CD4-positive, alpha-beta T cell treated with Interleukin-21 for 1 hour (primary cell): ENCODE results near the gene LGI2.
A peak's percentile ranks its signal among the peaks of the same experiment; 100 is the strongest.

ENCODE experiments used
- DNase-seq: peaks from one replicate; pipeline ENCODE4 v3.0.0-alpha.2; 2020

The LGI2 gene

DNA sequence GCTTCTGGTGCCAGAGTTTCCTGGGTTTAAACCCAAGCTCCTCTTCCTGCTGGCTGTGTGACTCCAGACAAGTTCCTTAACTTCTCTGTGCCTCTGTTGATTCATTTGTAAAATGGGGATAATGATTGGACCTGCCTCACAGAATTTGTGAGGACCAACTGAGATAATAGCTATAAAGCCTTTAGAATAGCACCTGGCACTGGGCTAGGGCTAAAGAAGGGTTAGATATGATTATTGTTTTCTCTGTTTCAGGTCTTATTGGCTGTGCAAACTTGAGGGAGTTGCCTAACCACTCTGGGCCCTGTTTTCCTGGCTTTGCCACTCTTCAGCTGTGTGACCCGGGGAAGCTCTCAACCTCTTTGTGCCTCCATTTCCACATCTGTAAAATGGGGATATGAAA lies 37.8 kb downstream of the LGI2 start:
- no peak for DNase-seq

- DNase-seq = no peak
These were observed 39.7 kb downstream of the LGI2 start for GRCh38 chr4:24991015-24991414.

DNA sequence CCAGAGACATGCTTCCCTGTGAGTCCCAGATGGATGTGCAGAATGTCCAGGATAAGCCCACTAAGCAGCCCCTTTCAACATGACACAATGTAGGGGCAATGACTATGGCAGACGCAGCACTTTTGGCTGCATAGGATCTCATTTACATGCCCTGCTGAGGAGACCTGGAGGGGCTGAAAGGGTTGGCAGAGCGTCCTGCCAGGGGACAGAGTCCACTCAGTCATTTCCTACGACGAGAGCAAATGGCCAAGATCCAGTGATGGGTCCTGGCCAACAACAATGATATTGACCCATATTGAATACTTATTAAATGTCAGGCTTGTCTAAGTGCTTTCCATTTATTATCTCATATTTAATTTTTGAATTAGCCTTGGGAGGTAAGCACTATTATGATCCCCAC lies 41.4 kb downstream of the LGI2 start:
- no peak for DNase-seq

- DNase-seq = no peak
These were observed 42.0 kb downstream of the LGI2 start for GRCh38 chr4:24988776-24989175.

GRCh38 chr4:24984602-24985532 lies 45.9 kb downstream of the LGI2 start:
- DNase-seq = no peak

DNA sequence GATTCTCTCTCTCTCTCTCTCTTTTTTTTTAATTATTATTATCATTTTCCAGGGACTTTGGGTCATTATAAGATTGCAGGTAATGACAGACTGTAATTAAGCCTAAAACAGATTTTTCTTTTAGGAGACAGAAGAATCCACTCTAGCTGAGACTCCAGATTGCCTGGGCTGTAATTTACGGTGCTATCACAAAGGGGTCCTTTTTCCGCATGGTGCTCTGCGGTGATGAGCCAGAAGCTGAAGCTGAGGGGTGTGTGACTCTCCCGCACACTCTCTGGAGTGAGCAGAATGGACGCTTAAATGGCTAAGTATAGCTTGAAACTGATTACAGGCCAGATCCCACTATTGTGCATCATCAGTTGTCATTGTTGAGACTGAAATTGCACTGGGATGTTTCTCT lies 50.0 kb downstream of the LGI2 start:
- DNase-seq = no peak

- DNase-seq = peak; percentile 57
These were observed 50.6 kb downstream of the LGI2 start for GRCh38 chr4:24980064-24980690.

GRCh38 chr4:24979554-24979953 lies 51.2 kb downstream of the LGI2 start:
- DNase-seq = no peak

DNA sequence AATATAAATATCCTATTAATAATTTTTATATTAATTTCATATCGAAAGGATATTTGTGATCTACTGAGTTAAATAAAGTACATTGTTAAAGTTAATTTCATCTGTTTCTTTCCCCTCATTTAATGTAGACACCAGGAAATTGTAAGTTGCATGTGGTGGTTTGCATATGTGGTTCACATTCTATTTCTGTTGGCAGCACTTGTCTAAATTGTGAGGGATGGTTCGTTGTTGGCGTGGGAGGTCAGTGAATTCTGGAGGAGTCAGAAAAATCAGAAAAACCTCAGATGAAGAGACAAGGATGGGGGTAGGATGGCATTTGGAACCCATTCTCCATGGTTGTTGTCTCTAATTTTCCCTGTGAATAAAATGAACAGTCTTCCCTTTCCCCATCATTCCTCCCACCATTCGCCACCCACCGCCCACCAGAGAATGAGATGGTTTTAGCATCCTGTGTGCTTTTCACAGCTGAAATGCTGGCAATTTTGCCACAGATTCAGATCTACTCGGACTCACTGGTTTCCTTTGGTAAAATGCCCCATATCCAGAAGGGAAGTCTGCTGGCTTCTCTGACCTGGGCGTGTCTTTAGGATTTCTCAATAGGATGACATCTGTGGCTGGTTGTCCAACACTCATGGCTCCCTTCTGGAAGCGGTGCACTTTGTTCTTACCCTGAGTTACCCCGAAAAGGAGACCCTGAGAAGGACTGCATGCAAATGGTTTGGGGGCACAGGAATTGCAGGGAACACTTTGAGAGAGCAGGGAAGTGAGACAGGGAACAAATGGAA lies 52.3 kb downstream of the LGI2 start:
- no peak for DNase-seq

GRCh38 chr4:24975510-24975909 lies 55.2 kb downstream of the LGI2 start:
- DNase-seq = no peak

GRCh38 chr4:24973747-24974601 lies 56.8 kb downstream of the LGI2 start:
- no peak for DNase-seq

- DNase-seq = no peak
These were observed 57.4 kb downstream of the LGI2 start for GRCh38 chr4:24973404-24973746.

DNA sequence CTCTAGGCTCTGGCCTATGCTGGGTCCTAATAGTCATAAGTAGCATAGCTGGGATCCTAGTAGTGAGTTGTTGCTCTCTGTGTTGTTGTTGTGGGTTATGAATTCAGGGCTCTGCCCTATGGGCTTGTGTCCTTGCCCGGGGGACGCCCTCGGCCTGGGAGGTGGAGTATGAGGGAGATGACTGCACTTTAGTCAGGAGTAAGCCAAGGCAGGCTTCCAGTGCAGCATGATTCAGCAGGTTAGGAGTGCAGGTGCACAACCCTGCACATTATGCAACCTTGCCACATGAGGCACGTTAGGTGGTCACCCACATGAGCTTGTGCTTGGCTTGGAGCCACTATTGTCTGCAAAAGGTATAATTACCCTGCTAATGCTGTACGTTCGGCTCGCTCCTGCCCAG lies 59.6 kb downstream of the LGI2 start:
- DNase-seq = no peak

DNA sequence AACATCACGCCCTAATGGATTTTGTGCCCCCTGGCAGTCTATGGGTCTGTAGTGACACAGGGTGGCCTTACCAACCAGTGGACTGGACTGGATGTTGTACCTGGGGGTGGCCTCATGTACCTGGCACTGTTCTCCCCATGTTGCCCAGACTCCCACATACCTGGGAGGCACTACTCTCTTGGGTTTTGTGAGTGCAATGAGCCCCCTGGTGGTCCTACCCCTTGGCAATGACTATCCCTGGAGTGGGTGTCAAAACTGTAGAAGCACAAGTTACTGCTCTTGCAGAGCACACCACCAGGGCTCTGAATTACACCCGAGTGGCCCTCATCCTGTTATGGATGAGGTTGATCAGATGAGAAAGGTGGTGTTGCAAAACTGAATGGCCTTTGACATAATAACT lies 60.1 kb downstream of the LGI2 start:
- no peak for DNase-seq

DNA sequence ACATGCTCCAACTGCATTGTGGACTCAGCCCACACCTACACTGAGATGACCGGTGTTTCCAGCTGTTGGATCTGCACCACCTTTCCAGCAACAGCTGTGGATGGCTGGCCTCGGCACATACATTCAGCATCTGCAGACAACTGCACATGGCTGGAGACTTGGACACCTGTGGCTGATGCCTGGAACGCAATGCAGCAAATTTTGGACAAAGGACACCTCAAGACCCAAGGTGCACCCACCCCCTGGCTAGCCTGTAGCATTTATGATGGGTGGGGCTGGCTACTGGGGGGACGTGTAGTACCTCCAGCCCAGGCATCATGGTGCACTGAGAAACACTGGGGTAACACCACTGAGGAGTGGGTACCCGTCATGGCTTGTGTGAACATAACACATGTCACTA lies 60.6 kb downstream of the LGI2 start:
- no peak for DNase-seq

DNA sequence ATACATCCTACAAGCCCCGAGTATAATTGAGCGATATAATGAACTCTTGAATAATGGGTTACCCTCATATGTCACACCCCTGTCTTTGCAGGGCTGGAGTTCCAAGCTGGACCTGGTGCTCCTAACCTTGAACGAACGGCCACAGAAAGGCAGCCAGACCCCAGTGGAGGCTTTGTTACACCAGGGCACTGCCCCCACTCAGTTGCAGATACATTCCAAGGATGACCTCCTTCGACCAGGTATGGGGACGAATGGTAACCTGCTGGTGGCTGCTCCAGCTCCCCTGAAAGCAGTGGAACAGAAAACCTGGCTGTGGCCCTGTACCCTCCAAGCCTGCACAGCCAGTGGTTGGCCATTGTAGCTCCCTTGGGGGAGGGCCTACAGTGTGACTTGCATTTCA lies 61.3 kb downstream of the LGI2 start:
- no peak for DNase-seq

GRCh38 chr4:24968992-24969391 lies 61.8 kb downstream of the LGI2 start:
- no peak for DNase-seq

DNA sequence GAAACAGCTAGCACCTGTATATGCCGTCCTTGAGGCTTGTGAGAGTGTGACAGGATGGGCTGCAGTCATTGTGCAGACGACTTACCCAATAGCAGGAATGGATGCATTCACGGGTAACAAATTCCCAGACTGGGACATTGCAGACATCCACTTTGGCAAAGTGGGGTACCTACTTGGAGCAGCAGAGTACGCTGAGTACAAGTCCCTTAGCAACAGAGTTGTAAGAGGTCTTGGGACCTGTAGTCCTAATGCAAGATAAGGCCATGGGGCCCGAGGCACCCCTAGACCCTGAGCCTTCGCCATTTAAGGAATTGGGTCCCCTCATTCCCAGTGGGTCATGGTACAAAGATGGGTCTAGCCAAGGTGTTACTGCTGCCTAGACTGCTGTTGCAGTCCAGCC lies 62.5 kb downstream of the LGI2 start:
- DNase-seq = no peak

- DNase-seq = no peak
These were observed 63.4 kb downstream of the LGI2 start for GRCh38 chr4:24967346-24967745.

GRCh38 chr4:24966076-24966475 lies 64.7 kb downstream of the LGI2 start:
- DNase-seq = no peak

DNA sequence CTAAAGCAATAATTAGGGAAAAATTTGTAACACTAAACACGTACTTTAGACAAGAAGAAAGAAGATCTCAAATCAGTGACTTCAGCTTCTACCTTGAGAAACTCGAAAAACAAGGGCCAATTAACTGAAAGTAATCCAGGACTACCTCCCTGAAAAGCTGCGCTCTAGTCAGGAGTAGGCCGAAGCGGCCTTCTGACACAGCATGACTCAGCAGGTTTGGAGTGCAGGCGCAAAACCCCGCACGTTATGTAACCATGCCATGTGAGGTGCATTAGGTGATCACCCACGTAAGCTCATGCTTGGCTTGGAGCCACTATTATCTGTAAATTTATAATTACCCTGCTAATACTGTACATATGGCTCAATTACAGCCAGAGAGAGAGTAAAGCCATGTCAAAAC lies 65.1 kb downstream of the LGI2 start:
- DNase-seq = peak; percentile 8

- no peak for DNase-seq
These were observed 67.5 kb downstream of the LGI2 start for GRCh38 chr4:24963277-24963676.

DNA sequence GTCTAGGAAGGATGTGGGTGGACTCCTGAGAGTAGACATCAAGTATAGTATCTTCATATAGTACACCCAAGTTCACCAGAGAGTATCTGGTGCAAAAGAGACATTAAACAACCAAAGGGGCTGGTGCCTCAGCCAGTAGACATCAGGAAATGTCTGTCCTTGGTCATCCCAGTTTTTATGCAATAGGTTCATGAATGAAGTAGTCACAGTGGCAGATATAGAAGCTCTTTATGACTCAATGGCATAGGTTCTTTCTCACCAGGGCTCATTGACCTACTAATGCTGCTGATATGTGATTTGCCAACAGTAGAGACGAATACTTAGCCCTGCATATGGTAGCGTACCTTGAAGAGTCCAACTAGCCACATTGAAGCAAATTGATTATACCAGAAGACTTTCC lies 72.9 kb downstream of the LGI2 start:
- no peak for DNase-seq
